Thyroid gland (tissue), 4 donors: ENCODE results near the gene OR9A4. TPM values are rescaled to one million over a fixed set of nuclear protein-coding genes. Genes with fewer than 3 reads are reported as not detected.

Source experiments
- DNase-seq, 2 donors: peaks; one replicate each; pipeline ENCODE4 v3.0.0-alpha.2; 2019
- H3K27ac ChIP-seq, 3 donors: fragments of 200-600 bp; sonication (generic); 1 replicate in 2 of 3; 2 replicates in 1 of 3; pipeline ENCODE4 v1.5.1; 2016 to 2019; ENCODE audit warnings: mild to moderate bottlenecking in 1 of 3, moderate library complexity in 1 of 3
- H3K27me3 ChIP-seq: fragments of 200-600 bp; sonication (generic); one replicate; pipeline ENCODE4 v1.5.1; 2019
- H3K36me3 ChIP-seq, 2 donors: fragments of 200-600 bp; sonication (generic); one replicate each; pipeline ENCODE4 v1.5.1; 2016 to 2019
- H3K4me1 ChIP-seq, 2 donors: fragments of 200-600 bp; sonication (generic); one replicate each; pipeline ENCODE4 v1.5.1; 2017 to 2019
- H3K4me3 ChIP-seq, 3 donors: fragments of 200-600 bp; sonication (generic); replicated peaks in 1 of 3; 1 replicate in 2 of 3; 2 replicates in 1 of 3; pipeline ENCODE4 v1.5.1; 2016; ENCODE audit warnings: mild to moderate bottlenecking in 1 of 3
- H3K9me3 ChIP-seq: fragments of 200-600 bp; sonication (generic); one replicate; pipeline ENCODE4 v1.5.1; 2017
- POLR2A ChIP-seq, 2 donors: fragments of 450-650 bp; IDR thresholded peaks; one replicate each; pipeline ENCODE4 v1.6.1; 2017; ENCODE audit warnings: antibody characterized with exemption in 2 of 2, mild to moderate bottlenecking in 2 of 2, moderate library complexity in 1 of 2
- WGBS, 2 donors: methylation state at CpG; one replicate each; pipeline ENCODE4 v1.1.5; 2017; 5-methylcytosine and 5-hydroxymethylcytosine counted together
- intact Hi-C: fragments of 100-400 bp; cut with DNase I; formaldehyde crosslinking; loops from one replicate; pipeline ENCODE4 v1.15.1; 2023
- total RNA-seq, 4 donors: library from RNA; depleted of rRNA; stranded (reverse); fragments of >200 nt; gene quantifications; one replicate each; pipeline ENCODE4 v1.2.3, GENCODE V29; 2016
- TF ChIP-seq, protein P1 (sequence below), 6 experiments: fragments of 200-600 bp in 3 of 6; fragments of 450-650 bp in 3 of 6; sonication (generic) in 3 of 6; IDR thresholded peaks; one replicate each; pipeline ENCODE4 v1.5.1; 2016 to 2019; ENCODE audit warnings: antibody characterized with exemption in 6 of 6, mild to moderate bottlenecking in 2 of 6, inconsistent platforms in 1 of 6, moderate library complexity in 1 of 6

Gene OR9A4
- total RNA-seq, 4 donors from 2014 or later = not detected

DNA sequence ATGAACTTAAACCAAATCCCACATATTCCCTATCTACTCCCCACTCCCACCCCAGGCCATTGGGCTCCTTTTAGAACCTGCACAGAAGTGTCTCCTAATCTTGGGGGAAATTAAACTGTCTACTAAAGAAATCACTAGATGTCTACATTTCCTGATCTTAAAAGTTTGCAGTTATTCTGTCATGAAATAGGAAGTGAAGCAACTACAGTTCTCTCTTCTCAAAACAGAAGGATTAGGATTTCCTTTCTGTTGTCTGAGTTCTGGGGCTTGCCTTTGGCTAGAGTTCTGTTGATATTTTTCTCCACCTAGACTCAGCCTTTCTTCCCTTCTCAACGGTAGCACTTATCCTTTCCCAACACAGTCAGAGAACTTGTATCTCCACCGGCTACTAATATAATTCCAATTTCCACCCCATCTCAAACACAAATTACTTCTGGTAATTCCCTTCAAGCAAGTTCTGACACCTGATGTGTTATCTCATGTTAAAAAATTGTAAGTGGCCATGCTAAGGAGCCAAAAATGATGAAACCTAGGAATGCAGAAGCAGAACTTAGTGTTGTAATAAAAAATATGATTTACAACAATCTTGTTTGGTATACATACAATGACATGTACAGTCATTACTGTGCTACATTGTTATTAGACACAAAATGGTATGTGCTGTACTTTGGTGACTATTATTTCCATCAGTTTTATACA lies 12.1 kb downstream of the OR9A4 start:
- DNase-seq = no peak
- intact Hi-C loops = no loop called here
- 81 to 88% methylated on average over 2 of the region's 2 CpGs for WGBS, 2 donors
- no peak overlapping the region for H3K27ac ChIP-seq
- no peaks in the 10 kb centered on the region for H3K27me3 ChIP-seq
- no peaks in the 10 kb centered on the region for H3K4me1 ChIP-seq
- TF ChIP-seq, protein P1, sequence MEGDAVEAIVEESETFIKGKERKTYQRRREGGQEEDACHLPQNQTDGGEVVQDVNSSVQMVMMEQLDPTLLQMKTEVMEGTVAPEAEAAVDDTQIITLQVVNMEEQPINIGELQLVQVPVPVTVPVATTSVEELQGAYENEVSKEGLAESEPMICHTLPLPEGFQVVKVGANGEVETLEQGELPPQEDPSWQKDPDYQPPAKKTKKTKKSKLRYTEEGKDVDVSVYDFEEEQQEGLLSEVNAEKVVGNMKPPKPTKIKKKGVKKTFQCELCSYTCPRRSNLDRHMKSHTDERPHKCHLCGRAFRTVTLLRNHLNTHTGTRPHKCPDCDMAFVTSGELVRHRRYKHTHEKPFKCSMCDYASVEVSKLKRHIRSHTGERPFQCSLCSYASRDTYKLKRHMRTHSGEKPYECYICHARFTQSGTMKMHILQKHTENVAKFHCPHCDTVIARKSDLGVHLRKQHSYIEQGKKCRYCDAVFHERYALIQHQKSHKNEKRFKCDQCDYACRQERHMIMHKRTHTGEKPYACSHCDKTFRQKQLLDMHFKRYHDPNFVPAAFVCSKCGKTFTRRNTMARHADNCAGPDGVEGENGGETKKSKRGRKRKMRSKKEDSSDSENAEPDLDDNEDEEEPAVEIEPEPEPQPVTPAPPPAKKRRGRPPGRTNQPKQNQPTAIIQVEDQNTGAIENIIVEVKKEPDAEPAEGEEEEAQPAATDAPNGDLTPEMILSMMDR (IDR thresholded peaks at IDR 0.05) = no peak
- TF ChIP-seq POLR2A (IDR thresholded peaks at IDR 0.05) = no peak
- no peaks in the 10 kb centered on the region for H3K9me3 ChIP-seq
- no peak overlapping the region for H3K4me3 ChIP-seq
- no peaks in the 10 kb centered on the region for H3K36me3 ChIP-seq

DNA sequence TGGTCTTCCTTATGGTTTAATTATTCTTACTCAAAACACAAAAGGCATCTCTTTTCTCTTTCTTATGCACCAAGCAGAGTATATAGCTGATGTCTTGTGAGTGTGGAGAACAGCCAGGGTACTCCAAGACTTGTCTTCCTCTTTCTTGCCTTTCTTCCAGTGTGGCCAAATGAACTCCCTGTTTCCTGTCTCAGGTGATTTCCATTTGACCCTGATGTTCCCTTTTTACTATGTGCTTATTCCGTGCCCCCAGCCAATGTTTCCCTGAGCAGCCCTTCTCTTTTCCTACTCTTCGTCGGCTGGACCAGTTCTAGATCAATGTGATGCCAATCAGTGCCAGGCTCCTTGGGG lies 12.6 kb downstream of the OR9A4 start:
- Histone ChIP-seq H3K27me3 (no peaks in the 10 kb centered on the region), H3K27ac (no peak overlapping the region), H3K4me1 (no peaks in the 10 kb centered on the region), H3K36me3 (no peaks in the 10 kb centered on the region), H3K4me3 (no peak overlapping the region), H3K9me3 (no peaks in the 10 kb centered on the region)
- 91 to 92% methylated on average over 3 of the region's 3 CpGs for WGBS, 2 donors
- DNase-seq = no peak
- intact Hi-C loops = no loop called here
- no peak for TF ChIP-seq POLR2A (IDR thresholded peaks at IDR 0.05)
- TF ChIP-seq, protein P1 (IDR thresholded peaks at IDR 0.05) = no peak

DNA sequence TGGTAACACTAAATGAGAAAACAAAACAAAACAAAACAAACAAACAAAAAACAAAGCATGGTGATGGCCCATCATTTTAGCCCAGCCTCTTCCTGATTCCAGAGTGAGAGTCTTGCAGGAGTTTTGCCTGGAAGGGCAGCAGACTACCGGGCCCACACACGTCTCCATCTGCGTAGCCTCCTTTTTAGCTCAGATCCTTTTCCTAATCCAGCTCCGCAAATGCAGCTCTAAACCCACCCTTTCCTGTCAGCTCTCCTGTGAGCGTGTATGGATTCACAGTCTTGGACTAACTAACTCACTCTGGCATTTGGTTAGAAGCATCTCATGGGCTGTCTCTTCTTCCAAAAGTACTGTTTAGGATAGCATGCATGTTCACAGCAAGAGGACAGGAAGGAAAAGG lies 14.0 kb downstream of the OR9A4 start:
- no peaks in the 10 kb centered on the region for H3K27me3 ChIP-seq
- H3K4me1 ChIP-seq = no peaks in the 10 kb centered on the region
- H3K27ac ChIP-seq = no peak overlapping the region
- H3K9me3 ChIP-seq = no peaks in the 10 kb centered on the region
- no peaks in the 10 kb centered on the region for H3K36me3 ChIP-seq
- no peak overlapping the region for H3K4me3 ChIP-seq
- no peak for DNase-seq
- WGBS, 2 donors = 85 to 90% methylated on average over 5 of the region's 5 CpGs
- intact Hi-C loops = no loop called here
- TF ChIP-seq, protein P1 (IDR thresholded peaks at IDR 0.05) = no peak
- no peak for TF ChIP-seq POLR2A (IDR thresholded peaks at IDR 0.05)

DNA sequence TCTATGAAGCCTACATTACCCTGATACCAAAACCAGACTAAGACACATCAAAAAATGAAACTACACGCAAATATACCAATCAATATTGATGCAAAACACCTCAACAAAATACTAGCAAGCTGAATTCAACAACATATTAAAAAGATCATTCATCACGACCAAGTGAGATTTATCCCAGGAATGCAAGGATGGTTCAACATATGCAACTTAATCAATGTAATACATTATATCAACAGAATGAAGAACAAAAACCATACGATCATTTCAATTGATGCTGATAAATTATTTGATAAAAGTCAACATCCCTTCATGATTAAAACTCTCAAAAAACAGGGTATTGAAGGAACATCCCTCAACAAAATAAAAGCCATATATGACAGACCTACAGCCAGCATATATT lies 24.9 kb downstream of the OR9A4 start:
- 89 to 90% methylated on average over 3 of the region's 3 CpGs for WGBS, 2 donors
- H3K36me3 ChIP-seq = no peaks in the 10 kb centered on the region

DNA sequence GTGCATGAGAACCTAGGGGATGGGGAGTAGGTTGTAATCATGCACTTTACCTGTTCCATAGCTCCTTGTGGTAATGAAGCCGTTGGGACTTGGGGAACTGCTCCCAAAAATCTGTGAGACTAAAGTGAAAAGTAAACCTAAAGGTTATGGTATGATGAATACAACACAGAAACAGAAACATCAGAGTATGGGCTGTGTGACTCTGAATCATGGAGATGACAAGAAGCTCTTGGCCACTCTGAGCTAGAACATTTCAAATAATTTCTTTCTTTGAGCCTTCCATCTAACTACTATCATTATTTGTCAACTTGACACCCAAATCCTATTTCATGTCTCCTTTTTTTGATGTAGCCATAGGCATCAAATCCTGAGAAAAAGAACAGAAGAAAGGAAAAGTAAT lies 27.6 kb downstream of the OR9A4 start:
- TF ChIP-seq, protein P1 (IDR thresholded peaks at IDR 0.05) = no peak
- no peak for TF ChIP-seq POLR2A (IDR thresholded peaks at IDR 0.05)
- no peaks in the 10 kb centered on the region for H3K36me3 ChIP-seq
- H3K27ac ChIP-seq = no peak overlapping the region
- 72 to 83% methylated on average over 1 of the region's 1 CpG for WGBS, 2 donors
- H3K27me3 ChIP-seq = no peaks in the 10 kb centered on the region
- H3K4me3 ChIP-seq = no peak overlapping the region
- no peaks in the 10 kb centered on the region for H3K9me3 ChIP-seq
- no peak for DNase-seq
- intact Hi-C loops = no loop called here
- H3K4me1 ChIP-seq = no peaks in the 10 kb centered on the region

More for the DNA sequence above, 24.9 kb downstream of the OR9A4 start:
- intact Hi-C loops = no loop called here
- Histone ChIP-seq H3K27me3 (no peaks in the 10 kb centered on the region), H3K27ac (no peak overlapping the region), H3K9me3 (no peaks in the 10 kb centered on the region), H3K4me1 (no peaks in the 10 kb centered on the region), H3K4me3 (no peak overlapping the region)
- DNase-seq = no peak
- TF ChIP-seq, protein P1 (IDR thresholded peaks at IDR 0.05) = no peak
- no peak for TF ChIP-seq POLR2A (IDR thresholded peaks at IDR 0.05)
